ENCODE results near the gene CISTR.
"Not testable (repeated sequence)": the region's sequence is repeated elsewhere in the genome, so short reads cannot be mapped to it uniquely, and the experiment has no call there.

Gene CISTR

DNA sequence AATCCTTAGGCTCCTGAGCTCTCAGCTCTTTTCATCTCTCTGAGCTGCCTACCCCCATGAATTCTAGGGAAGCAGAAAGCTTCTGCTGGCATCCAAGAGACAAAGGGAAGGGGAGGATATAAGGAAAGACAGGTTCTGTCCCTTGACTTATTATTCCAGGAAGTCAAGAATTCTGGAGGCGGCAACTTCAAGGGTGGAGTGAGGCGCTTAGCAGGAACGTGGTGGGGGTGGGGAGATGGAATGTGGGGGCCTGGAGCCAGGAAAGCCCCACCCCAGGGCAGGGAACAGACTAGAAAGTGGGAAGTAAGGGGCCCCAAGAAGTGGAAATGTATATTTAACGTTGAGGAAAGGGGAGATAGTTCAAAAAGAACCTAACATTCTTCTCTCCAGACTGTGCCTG lies 26.0 kb downstream of the CISTR start:
- Histone ChIP-seq H3K27me3 (no peaks in the 10 kb centered on the region), H3K4me3 (peak overlapping the region; percentile 66 to 69), H3K27ac (peak overlapping the region in 1 of 2 donors; percentile 81), H3K36me3 (peaks cover 40 to 44% (median 40%) of the 10 kb centered on the region in 3 donors), H3K9me3 (no peaks in the 10 kb centered on the region), H3K4me1 (peaks cover 0 to 32% (median 21%) of the 10 kb centered on the region in 4 donors)
- DNase-seq = peak in 1 of 2 donors; percentile 55
- TF ChIP-seq CTCF (IDR thresholded peaks at IDR 0.05) = no peak
- intact Hi-C loops (cut with DNase I; ENCODE audit: low total_unique reads) = no loop called here

- TF ChIP-seq CTCF (IDR thresholded peaks at IDR 0.05) = no peak
Observed at GRCh38 chr12:53722450-53723041, 29.2 kb downstream of the CISTR start.

GRCh38 chr12:53720946-53721345 lies 30.8 kb downstream of the CISTR start:
- H3K4me1 ChIP-seq = peaks cover 0 to 15% (median 10%) of the 10 kb centered on the region in 4 donors
- DNase-seq = no peak
- intact Hi-C loops (cut with DNase I; ENCODE audit: low total_unique reads) = no loop called here
- no peaks in the 10 kb centered on the region for H3K27me3 ChIP-seq
- no peaks in the 10 kb centered on the region for H3K9me3 ChIP-seq
- H3K27ac ChIP-seq = no peak overlapping the region
- no peak overlapping the region for H3K4me3 ChIP-seq
- peaks cover 75 to 92% (median 88%) of the 10 kb centered on the region in 3 donors for H3K36me3 ChIP-seq
- TF ChIP-seq CTCF (IDR thresholded peaks at IDR 0.05) = no peak

More at GRCh38 chr12:53722450-53723041, 29.2 kb downstream of the CISTR start:
- H3K27me3 ChIP-seq = no peaks in the 10 kb centered on the region
- H3K4me3 ChIP-seq = no peak overlapping the region
- intact Hi-C loops (cut with DNase I; ENCODE audit: low total_unique reads) = no loop called here
- no peaks in the 10 kb centered on the region for H3K9me3 ChIP-seq
- no peak overlapping the region for H3K27ac ChIP-seq
- no peak for DNase-seq
- H3K36me3 ChIP-seq = peaks cover 59 to 76% (median 72%) of the 10 kb centered on the region in 3 donors
- peaks cover 0 to 21% (median 15%) of the 10 kb centered on the region in 4 donors for H3K4me1 ChIP-seq

GRCh38 chr12:53719649-53720048 lies 32.1 kb downstream of the CISTR start:
- no peaks in the 10 kb centered on the region for H3K9me3 ChIP-seq
- TF ChIP-seq CTCF (IDR thresholded peaks at IDR 0.05) = no peak
- H3K4me1 ChIP-seq = peaks cover 0 to 2% (median 0%) of the 10 kb centered on the region in 4 donors
- no peaks in the 10 kb centered on the region for H3K27me3 ChIP-seq
- intact Hi-C loops (cut with DNase I; ENCODE audit: low total_unique reads) = no loop called here
- DNase-seq = no peak
- peaks cover 83 to 100% (median 97%) of the 10 kb centered on the region in 3 donors for H3K36me3 ChIP-seq
- H3K4me3 ChIP-seq = no peak overlapping the region
- H3K27ac ChIP-seq = no peak overlapping the region

- intact Hi-C loops (cut with DNase I; ENCODE audit: low total_unique reads); H3K4me3 ChIP-seq; H3K4me1 ChIP-seq; H3K27me3 ChIP-seq; H3K27ac ChIP-seq; DNase-seq; H3K9me3 ChIP-seq: not testable (repeated sequence)
- H3K36me3 ChIP-seq = peaks cover 83 to 100% (median 97%) of the 10 kb centered on the region in 3 donors
Observed at GRCh38 chr12:53718567-53718966, 33.2 kb downstream of the CISTR start.

DNA sequence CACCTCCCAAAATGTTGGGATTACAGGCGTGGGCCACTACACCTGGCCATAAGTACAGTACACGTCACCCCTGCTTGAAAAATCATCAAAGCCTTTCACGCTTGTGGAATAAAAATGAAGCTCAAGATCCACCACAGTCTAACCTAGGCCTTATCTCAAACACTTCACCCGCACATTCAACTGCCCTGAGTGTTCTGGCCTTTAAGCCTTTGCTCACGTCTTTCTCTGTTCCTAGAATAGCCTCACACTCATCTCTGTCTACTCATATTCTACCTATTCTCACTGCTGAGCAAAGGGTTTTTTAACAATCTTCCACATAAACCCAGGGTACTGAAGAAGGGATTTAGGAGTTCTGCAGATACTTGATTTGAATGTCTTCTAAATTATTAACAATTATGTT lies 34.5 kb downstream of the CISTR start:
- peaks cover 84 to 100% (median 98%) of the 10 kb centered on the region in 3 donors for H3K36me3 ChIP-seq
- no peak for DNase-seq
- H3K27me3 ChIP-seq = no peaks in the 10 kb centered on the region
- H3K4me3 ChIP-seq = no peak overlapping the region
- no peak overlapping the region for H3K27ac ChIP-seq
- no peaks in the 10 kb centered on the region for H3K4me1 ChIP-seq
- TF ChIP-seq CTCF (IDR thresholded peaks at IDR 0.05) = no peak
- intact Hi-C loops (cut with DNase I; ENCODE audit: low total_unique reads) = no loop called here
- H3K9me3 ChIP-seq = no peaks in the 10 kb centered on the region
